Astrocyte (in vitro differentiated cells and primary cell): ENCODE data around the gene UBE4A. TPM values are rescaled to one million over a fixed set of nuclear protein-coding genes. Genes with fewer than 3 reads are reported as not detected.

Experiments used
- DNase-seq: peaks from one replicate; pipeline ENCODE4 v3.0.0-alpha.2; 2010; ENCODE audit warnings: low read depth
- FAIRE-seq: peaks from 2 replicates; lab custom pipeline; 2011; peaks lifted over from hg19 to GRCh38; lab: Jason Lieb, UNC
- H2AFZ ChIP-seq: 2 replicates; pipeline ENCODE4 v1.6.0; 2012; ENCODE audit warnings: low read depth, low read length, inconsistent platforms
- H3K27ac ChIP-seq: 2 replicates; pipeline ENCODE4 v1.5.1; 2011; ENCODE audit warnings: low read depth, low read length, inconsistent platforms
- H3K27me3 ChIP-seq: 2 replicates; pipeline ENCODE4 v1.6.0; 2011; ENCODE audit warnings: low read length, inconsistent platforms; ENCODE audit not compliant: insufficient read depth
- H3K36me3 ChIP-seq: 2 replicates; pipeline ENCODE4 v1.5.1; 2011; ENCODE audit warnings: low read length, inconsistent platforms; ENCODE audit not compliant: insufficient read depth
- H3K4me1 ChIP-seq: 2 replicates; pipeline ENCODE4 v1.5.1; 2011; ENCODE audit warnings: low read length, inconsistent platforms; ENCODE audit not compliant: insufficient read depth
- H3K4me2 ChIP-seq: 2 replicates; pipeline ENCODE4 v1.6.0; 2012; ENCODE audit warnings: low read length, inconsistent platforms
- H3K4me3 ChIP-seq: 2 replicates; pipeline ENCODE4 v1.5.1; 2011; ENCODE audit warnings: low read depth, mild to moderate bottlenecking, low read length, inconsistent platforms; ENCODE audit not compliant: insufficient read depth
- H3K79me2 ChIP-seq: 2 replicates; pipeline ENCODE4 v1.6.0; 2012; ENCODE audit warnings: mild to moderate bottlenecking, low read length, inconsistent platforms; ENCODE audit not compliant: insufficient read depth
- H3K9ac ChIP-seq: 2 replicates; pipeline ENCODE4 v1.6.0; 2012; ENCODE audit warnings: mild to moderate bottlenecking, low read length, inconsistent platforms
- H3K9me3 ChIP-seq: 2 replicates; pipeline ENCODE4 v1.5.1; 2012; ENCODE audit warnings: low read depth, mild to moderate bottlenecking, low read length, inconsistent platforms; ENCODE audit not compliant: insufficient read depth
- H4K20me1 ChIP-seq: 2 replicates; pipeline ENCODE4 v1.6.0; 2012; ENCODE audit warnings: low read length, inconsistent platforms; ENCODE audit not compliant: insufficient read depth
- H3K27ac Mint-ChIP-seq: one replicate; pipeline ENCODE4 v1.8.0; 2021; ENCODE audit warnings: mild to moderate bottlenecking, mixed read lengths; ENCODE audit not compliant: unreplicated experiment
- H3K27me3 Mint-ChIP-seq: one replicate; pipeline ENCODE4 v1.8.0; 2021; ENCODE audit warnings: low read depth, mixed read lengths; ENCODE audit not compliant: unreplicated experiment
- H3K36me3 Mint-ChIP-seq: one replicate; pipeline ENCODE4 v1.8.0; 2021; ENCODE audit warnings: low read depth, mixed read lengths; ENCODE audit not compliant: unreplicated experiment
- H3K4me1 Mint-ChIP-seq: one replicate; pipeline ENCODE4 v1.8.0; 2021; ENCODE audit warnings: low read depth, mixed read lengths; ENCODE audit not compliant: unreplicated experiment
- H3K4me3 Mint-ChIP-seq: one replicate; pipeline ENCODE4 v1.8.0; 2021; ENCODE audit warnings: mild to moderate bottlenecking, moderate library complexity, mixed read lengths; ENCODE audit not compliant: unreplicated experiment
- H3K9me3 Mint-ChIP-seq: one replicate; pipeline ENCODE4 v1.8.0; 2021; ENCODE audit warnings: mild to moderate bottlenecking, mixed read lengths; ENCODE audit not compliant: unreplicated experiment
- CTCF ChIP-seq: IDR thresholded peaks from 2 replicates; pipeline ENCODE4 v1.5.1; 2011; ENCODE audit warnings: low read depth, mild to moderate bottlenecking, inconsistent platforms, low read length, moderate library complexity; ENCODE audit not compliant: insufficient read depth
- EZH2 ChIP-seq: IDR thresholded peaks from 2 replicates; pipeline ENCODE4 v1.6.1; 2012; ENCODE audit warnings: mild to moderate bottlenecking, low read length, inconsistent platforms; ENCODE audit not compliant: insufficient read depth
- total RNA-seq: library from RNA; stranded (reverse); gene quantifications from 2 replicates; pipeline ENCODE4 v1.2.1, GENCODE V29; 2021

UBE4A gene
- total RNA-seq, 1 donor from 2014 or later: 38.8 TPM

- Histone ChIP-seq H3K4me3 (no peak overlapping the region), H3K9ac (no peak overlapping the region), H4K20me1 (no peaks in the 10 kb centered on the region), H3K27ac (no peak overlapping the region), H2AFZ (no peak overlapping the region), H3K36me3 (no peaks in the 10 kb centered on the region), H3K9me3 (no peaks in the 10 kb centered on the region), H3K4me1 (peaks cover 9% of the 10 kb centered on the region), H3K4me2 (no peak overlapping the region), H3K27me3 (no peaks in the 10 kb centered on the region), H3K79me2 (no peaks in the 10 kb centered on the region)
- no peak overlapping the region for H3K4me3 Mint-ChIP-seq
- no peak for FAIRE-seq
- no peak for DNase-seq
- H3K9me3 Mint-ChIP-seq: no peaks in the 10 kb centered on the region
- no peaks in the 10 kb centered on the region for H3K36me3 Mint-ChIP-seq
- H3K27ac Mint-ChIP-seq: peak overlapping the region; percentile 16
- H3K4me1 Mint-ChIP-seq: peaks cover 11% of the 10 kb centered on the region
- no peaks in the 10 kb centered on the region for H3K27me3 Mint-ChIP-seq
- TF ChIP-seq CTCF (no peak), EZH2 (no peak)
Observed at GRCh38 chr11:118417801-118418200, 58.4 kb downstream of the UBE4A start.

DNA sequence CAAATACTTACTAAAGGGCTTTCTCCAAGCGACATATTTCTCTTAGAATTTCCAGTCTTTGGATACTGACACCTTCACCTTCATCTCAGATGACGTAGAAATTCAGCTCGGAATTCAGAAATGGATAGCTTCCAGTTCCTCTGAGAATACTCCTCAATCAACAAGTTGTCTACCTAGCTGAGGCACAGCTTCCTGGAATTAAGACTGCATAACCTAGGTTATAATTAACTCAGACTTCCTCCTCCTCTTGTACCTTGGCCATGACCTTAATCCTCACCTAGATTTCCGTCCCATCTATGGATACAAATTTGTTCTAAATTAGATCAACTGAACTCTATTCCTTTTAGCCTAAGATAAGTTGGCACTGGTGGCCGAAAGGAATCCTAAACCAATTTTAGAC is 59.4 kb downstream of the UBE4A start:
- no peaks in the 10 kb centered on the region for H3K9me3 ChIP-seq
- Mint-ChIP-seq H3K27ac (no peak overlapping the region), H3K4me3 (no peak overlapping the region), H3K27me3 (no peaks in the 10 kb centered on the region), H3K36me3 (no peaks in the 10 kb centered on the region), H3K4me1 (peaks cover 11% of the 10 kb centered on the region), H3K9me3 (no peaks in the 10 kb centered on the region)
- peaks cover 9% of the 10 kb centered on the region for H3K4me1 ChIP-seq
- no peaks in the 10 kb centered on the region for H4K20me1 ChIP-seq
- TF ChIP-seq EZH2 (no peak), CTCF (no peak)
- H3K36me3 ChIP-seq: no peaks in the 10 kb centered on the region
- H3K27ac ChIP-seq: no peak overlapping the region
- FAIRE-seq (no peak), DNase-seq (no peak)
- H3K4me2 ChIP-seq: no peak overlapping the region
- H3K79me2 ChIP-seq: no peaks in the 10 kb centered on the region
- no peaks in the 10 kb centered on the region for H3K27me3 ChIP-seq
- H3K4me3 ChIP-seq: no peak overlapping the region
- H2AFZ ChIP-seq: no peak overlapping the region
- H3K9ac ChIP-seq: no peak overlapping the region

- H3K4me3 ChIP-seq: no peak overlapping the region
- no peaks in the 10 kb centered on the region for H3K9me3 ChIP-seq
- H3K36me3 ChIP-seq: no peaks in the 10 kb centered on the region
- TF ChIP-seq CTCF (no peak), EZH2 (no peak)
- DNase-seq (no peak), FAIRE-seq (no peak)
- peaks cover 9% of the 10 kb centered on the region for H3K4me1 ChIP-seq
- H2AFZ ChIP-seq: no peak overlapping the region
- H4K20me1 ChIP-seq: no peaks in the 10 kb centered on the region
- no peaks in the 10 kb centered on the region for H3K27me3 Mint-ChIP-seq
- peaks cover 14% of the 10 kb centered on the region for H3K4me1 Mint-ChIP-seq
- H3K36me3 Mint-ChIP-seq: peaks cover 2% of the 10 kb centered on the region
- no peaks in the 10 kb centered on the region for H3K9me3 Mint-ChIP-seq
- H3K79me2 ChIP-seq: no peaks in the 10 kb centered on the region
- no peak overlapping the region for H3K4me3 Mint-ChIP-seq
- no peak overlapping the region for H3K27ac Mint-ChIP-seq
- H3K4me2 ChIP-seq: no peak overlapping the region
- H3K27ac ChIP-seq: no peak overlapping the region
- no peaks in the 10 kb centered on the region for H3K27me3 ChIP-seq
- H3K9ac ChIP-seq: no peak overlapping the region
Observed at GRCh38 chr11:118427707-118428106, 68.3 kb downstream of the UBE4A start.
